HG03066 (cell line): Measurements from ENCODE around the gene ACSL4.
"Not testable (repeated sequence)": the region's sequence is repeated elsewhere in the genome, so short reads cannot be mapped to it uniquely, and the experiment has no call there.

Experiments used
- ATAC-seq: cut with Tn5 transposase; IDR thresholded peaks from one replicate; pipeline ENCODE4 v1.9.1; 2021; ENCODE audit warnings: low read depth; ENCODE audit not compliant: unreplicated experiment

ACSL4 gene

DNA sequence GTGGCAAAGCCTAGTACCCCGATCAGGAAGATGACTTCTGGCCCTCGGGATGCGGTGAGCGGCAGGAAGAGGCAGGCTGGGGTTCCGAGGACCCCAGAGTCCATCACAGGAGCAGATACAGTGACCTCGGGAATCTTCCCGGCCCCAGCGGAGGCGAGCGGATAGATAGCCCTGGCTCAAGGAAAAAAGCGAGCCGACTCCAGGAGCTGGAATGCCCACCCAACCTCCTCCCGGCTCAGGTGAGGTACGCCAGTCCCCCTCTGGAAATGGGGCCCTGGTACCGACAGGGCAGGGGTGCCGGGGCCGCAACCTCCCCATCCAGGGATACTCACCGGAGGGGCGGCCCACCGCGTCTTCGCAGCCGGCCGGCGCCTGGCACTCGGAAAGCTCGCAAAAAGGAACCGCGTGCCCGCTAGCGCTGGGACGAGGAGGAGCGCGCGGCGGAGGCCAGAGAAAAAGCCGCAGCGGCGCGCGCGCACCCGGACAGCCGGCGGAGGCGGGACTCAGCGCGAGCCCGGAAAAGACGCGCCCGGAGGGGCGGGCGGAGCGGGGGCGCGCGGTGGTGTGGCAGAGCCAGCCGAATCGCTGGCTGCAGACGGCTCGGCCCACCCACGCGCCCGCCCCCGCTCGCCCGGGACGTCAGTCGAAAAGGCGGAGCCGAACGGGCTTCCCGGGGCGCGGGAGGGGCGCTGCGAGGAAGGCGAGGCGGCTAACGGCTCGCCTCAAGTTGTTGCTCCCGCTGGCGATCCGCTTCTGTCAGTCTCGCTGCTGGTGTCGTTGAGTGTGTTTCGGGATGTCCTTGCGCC is at the start of gene ACSL4:
Gene ACSL4, minus strand, starts transcription at position 451 of the 806 bp plus-strand sequence. CDS start 49,894 bp downstream, outside the sequence.
- peak; percentile 78 for ATAC-seq

GRCh38 chrX:109777749-109778148 is 44.7 kb upstream of the ACSL4 start:
- no peak for ATAC-seq

DNA sequence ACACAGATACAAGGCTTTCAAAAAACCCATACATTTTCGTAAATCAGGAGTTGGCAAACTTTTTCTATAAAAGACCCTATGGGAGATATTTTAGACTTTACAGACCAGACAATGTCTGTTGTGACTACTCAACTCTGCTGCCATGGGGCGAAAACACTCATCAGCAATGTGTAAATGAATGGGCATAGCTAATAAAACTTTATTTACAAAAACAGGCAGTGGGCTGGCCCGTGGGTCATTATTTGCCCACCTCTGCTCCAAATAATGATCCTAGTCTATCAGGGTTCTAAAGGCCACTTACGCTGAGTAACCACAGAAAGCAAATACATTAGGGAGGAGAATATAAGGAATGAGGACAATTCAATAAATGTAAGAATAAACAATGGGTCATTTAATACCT is 43.9 kb upstream of the ACSL4 start:
- ATAC-seq: no peak

- no peak for ATAC-seq
These were observed 43.4 kb upstream of the ACSL4 start for GRCh38 chrX:109776432-109776831.

- ATAC-seq: no peak
These were observed 42.3 kb upstream of the ACSL4 start for GRCh38 chrX:109775386-109775785.

DNA sequence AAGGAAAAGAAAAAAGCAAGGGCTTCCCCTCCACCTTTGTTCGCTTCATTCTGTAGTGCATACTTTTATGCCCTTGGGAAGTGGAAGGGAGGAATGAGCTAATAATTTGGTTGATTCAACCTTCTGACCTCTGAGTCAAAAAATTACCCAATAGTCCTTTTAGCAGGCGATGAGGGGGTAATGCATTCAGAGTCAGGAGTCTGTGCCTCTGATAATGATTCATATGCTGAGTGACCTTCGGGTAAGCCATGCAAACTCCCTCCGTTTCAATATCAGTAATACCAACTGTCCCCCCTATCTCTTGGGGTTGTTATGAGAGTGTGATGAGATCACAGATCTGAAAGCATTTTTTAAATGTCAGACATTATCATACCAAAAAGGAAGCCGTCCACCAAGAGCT is 41.6 kb upstream of the ACSL4 start:
- ATAC-seq: peak; percentile 96

DNA sequence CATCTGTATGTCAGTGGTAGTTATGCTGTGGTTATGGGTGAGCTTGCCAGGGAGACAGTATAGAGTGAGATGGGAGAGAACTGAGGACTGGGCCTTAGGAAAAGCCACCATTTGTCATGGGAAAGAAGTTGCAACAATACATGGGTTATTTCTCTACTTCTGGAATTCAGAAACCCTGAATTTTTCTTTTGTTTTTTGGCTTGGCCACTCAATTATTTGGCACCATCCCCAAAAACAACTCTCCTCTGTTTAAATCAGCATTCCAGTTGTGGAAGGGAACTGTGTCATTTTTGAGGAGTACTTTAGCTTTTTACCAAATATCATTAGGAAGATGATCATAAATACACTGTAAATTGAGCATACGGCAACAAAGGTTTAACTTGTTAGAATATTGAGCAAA is 41.1 kb upstream of the ACSL4 start:
- ATAC-seq: no peak

GRCh38 chrX:109773374-109773773 is 40.3 kb upstream of the ACSL4 start:
- peak; percentile 42 for ATAC-seq

DNA sequence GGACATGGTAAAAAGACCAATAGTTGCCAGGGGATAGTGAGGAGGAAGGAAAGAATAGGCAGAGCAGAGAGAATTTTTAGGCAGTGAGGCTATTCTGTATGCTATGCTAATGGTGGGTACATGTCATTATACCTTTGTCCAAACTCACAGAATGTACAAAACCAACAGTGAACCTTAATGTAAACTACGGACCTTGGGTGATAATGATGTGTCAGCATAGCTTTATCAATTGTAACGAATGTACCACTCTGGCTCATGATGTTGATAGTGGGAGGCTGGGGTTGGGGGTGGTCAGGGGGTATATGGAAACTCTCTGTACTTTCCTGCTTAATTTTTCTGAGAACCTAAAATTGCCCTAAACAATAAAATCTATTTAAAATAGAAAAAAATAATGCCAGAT is 37.7 kb upstream of the ACSL4 start:
- ATAC-seq: no peak

DNA sequence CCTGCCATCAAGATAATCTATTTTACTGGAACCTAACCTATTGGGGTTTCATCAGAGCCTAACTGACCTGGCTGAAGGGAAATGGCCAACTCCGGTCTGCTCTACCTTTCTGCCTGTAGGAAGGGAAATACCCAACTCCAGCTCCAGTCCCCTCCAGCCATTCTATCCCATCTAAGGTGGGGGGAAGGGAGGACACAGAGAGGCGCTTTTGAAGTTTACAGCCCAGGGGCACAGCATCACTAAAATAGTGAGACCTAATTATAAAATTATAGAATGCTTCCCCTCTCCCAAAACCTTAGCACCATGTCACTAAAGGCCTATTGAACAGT is 27.8 kb upstream of the ACSL4 start:
- no peak for ATAC-seq

GRCh38 chrX:109760209-109760921 is 27.3 kb upstream of the ACSL4 start:
- no peak for ATAC-seq

GRCh38 chrX:109753256-109753655 is 20.2 kb upstream of the ACSL4 start:
- ATAC-seq: no peak

DNA sequence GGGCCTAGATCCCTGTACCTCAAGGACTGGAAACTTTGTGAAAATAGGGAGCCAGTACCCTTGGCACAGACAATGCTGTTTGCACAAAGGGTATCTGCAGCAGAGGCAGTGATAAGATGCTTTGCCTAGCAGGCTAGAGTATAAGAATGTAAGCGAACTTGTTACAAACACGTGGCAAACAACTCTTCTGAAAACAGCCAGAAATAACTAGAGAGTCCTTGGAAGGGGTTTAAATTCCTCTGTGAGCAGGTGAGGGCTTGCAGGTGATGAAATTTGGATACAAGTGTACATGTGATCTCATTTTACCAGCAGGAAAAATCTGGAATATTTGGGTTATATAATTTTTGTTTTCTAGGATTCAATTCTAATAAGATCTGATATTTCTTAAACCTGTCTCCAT is 18.6 kb upstream of the ACSL4 start:
- no peak for ATAC-seq

DNA sequence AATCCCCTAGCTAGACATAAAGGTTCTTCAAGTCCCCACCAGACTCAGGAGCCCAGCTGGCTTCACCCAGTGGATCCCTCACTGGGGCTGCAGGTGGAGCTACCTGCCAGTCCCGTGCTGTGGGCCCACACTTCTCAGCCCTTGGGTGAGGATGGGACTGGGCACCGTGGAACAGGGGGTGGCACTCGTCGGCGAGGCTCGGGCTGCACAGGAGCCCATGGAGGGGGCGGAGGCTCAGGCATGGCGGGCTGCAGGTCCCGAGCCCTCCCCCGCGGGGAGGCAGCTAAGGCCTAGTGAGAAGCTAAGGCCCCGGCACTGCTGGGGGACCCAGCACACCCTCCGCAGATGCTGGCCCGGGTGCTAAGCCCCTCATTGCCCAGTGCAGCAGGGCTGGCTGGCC is 16.1 kb upstream of the ACSL4 start:
- ATAC-seq: no peak

GRCh38 chrX:109747681-109748080 is 14.6 kb upstream of the ACSL4 start:
- ATAC-seq: no peak

GRCh38 chrX:109742722-109743121 is 9.7 kb upstream of the ACSL4 start:
- ATAC-seq: no peak

GRCh38 chrX:109740896-109741295 is 7.8 kb upstream of the ACSL4 start:
- not testable (repeated sequence) for ATAC-seq

GRCh38 chrX:109740433-109740809 is 7.4 kb upstream of the ACSL4 start:
- ATAC-seq: no peak

- no peak for ATAC-seq
These were observed 6.8 kb upstream of the ACSL4 start for GRCh38 chrX:109739625-109740432.

GRCh38 chrX:109735202-109735744 is 2.2 kb upstream of the ACSL4 start:
- no peak for ATAC-seq

GRCh38 chrX:109733613-109734083 is 591 bp upstream of the ACSL4 start:
- peak; percentile 22 for ATAC-seq
